Osteoblast (primary cell): ENCODE measurements around the gene PCDHB14. TPM values are rescaled to one million over a fixed set of nuclear protein-coding genes. Genes with fewer than 3 reads are reported as not detected.

Experiments used
- DNase-seq: peaks from one replicate; pipeline ENCODE4 v3.0.0; 2011; ENCODE audit warnings: low spot score, mixed read lengths; ENCODE audit not compliant: insufficient read length; ENCODE audit errors: missing footprints
- H2AFZ ChIP-seq: 2 replicates; pipeline ENCODE4 v1.6.0; 2011; ENCODE audit warnings: mild to moderate bottlenecking, low read length
- H3K27ac ChIP-seq: 2 replicates; pipeline ENCODE4 v1.5.1; 2011; ENCODE audit warnings: mild to moderate bottlenecking, low read depth, low read length, moderate library complexity
- H3K27me3 ChIP-seq: 2 replicates; pipeline ENCODE4 v1.6.0; 2012; ENCODE audit warnings: mild to moderate bottlenecking, control low read depth, inconsistent platforms, low read length, moderate library complexity; ENCODE audit not compliant: insufficient read depth
- H3K36me3 ChIP-seq: 2 replicates; pipeline ENCODE4 v1.5.1; 2011; ENCODE audit warnings: mild to moderate bottlenecking, low read length, control low read depth, moderate library complexity; ENCODE audit not compliant: insufficient read depth
- H3K4me1 ChIP-seq: 2 replicates; pipeline ENCODE4 v1.5.1; 2011; ENCODE audit warnings: mild to moderate bottlenecking, low read length, control low read depth, moderate library complexity; ENCODE audit not compliant: insufficient read depth
- H3K4me2 ChIP-seq: 2 replicates; pipeline ENCODE4 v1.6.0; 2011; ENCODE audit warnings: mild to moderate bottlenecking, low read length; ENCODE audit not compliant: insufficient read depth
- H3K4me3 ChIP-seq: fragments of 200-600 bp; sonication (generic); 3 replicates; pipeline ENCODE4 v1.5.1; 2012; ENCODE audit warnings: mild to moderate bottlenecking, low read length, inconsistent platforms; ENCODE audit not compliant: insufficient read depth
- H3K79me2 ChIP-seq: 2 replicates; pipeline ENCODE4 v1.6.0; 2012; ENCODE audit warnings: mild to moderate bottlenecking, low read length, control low read depth, inconsistent platforms; ENCODE audit not compliant: insufficient read depth
- H3K9me3 ChIP-seq: 2 replicates; pipeline ENCODE4 v1.5.1; 2011; ENCODE audit warnings: low read depth, low read length, control low read depth
- H4K20me1 ChIP-seq: 2 replicates; pipeline ENCODE4 v1.6.0; 2012; ENCODE audit warnings: mild to moderate bottlenecking, low read length, control low read depth; ENCODE audit not compliant: insufficient read depth
- CTCF ChIP-seq: IDR thresholded peaks from 2 replicates; pipeline ENCODE4 v1.5.1; 2011; ENCODE audit warnings: mild to moderate bottlenecking, low read depth, low read length, moderate library complexity; ENCODE audit errors: extremely low read depth
- total RNA-seq: library from RNA; depleted of rRNA; stranded (reverse); fragments of >200 nt; gene quantifications from 2 replicates; pipeline ENCODE4 v1.2.3, GENCODE V29; 2012

PCDHB14 gene
- total RNA-seq, 1 donor = 2.9 TPM

- Histone ChIP-seq H4K20me1 (no peaks in the 10 kb centered on the region), H3K4me2 (no peak overlapping the region), H3K36me3 (no peaks in the 10 kb centered on the region), H3K9me3 (peaks cover 28% of the 10 kb centered on the region), H3K27ac (no peak overlapping the region), H3K4me1 (no peaks in the 10 kb centered on the region), H3K27me3 (no peaks in the 10 kb centered on the region), H3K79me2 (no peaks in the 10 kb centered on the region), H3K4me3 (no peak overlapping the region), H2AFZ (no peak overlapping the region)
- no peak for DNase-seq
- no peak for TF ChIP-seq CTCF
These were observed 35.3 kb downstream of the PCDHB14 start for GRCh38 chr5:141258464-141258863.

GRCh38 chr5:141258948-141259347 is 35.8 kb downstream of the PCDHB14 start:
- no peak overlapping the region for H3K4me2 ChIP-seq
- H4K20me1 ChIP-seq = no peaks in the 10 kb centered on the region
- H3K36me3 ChIP-seq = no peaks in the 10 kb centered on the region
- no peak overlapping the region for H3K4me3 ChIP-seq
- TF ChIP-seq CTCF = no peak
- H3K79me2 ChIP-seq = no peaks in the 10 kb centered on the region
- H3K9me3 ChIP-seq = peaks cover 28% of the 10 kb centered on the region
- H2AFZ ChIP-seq = no peak overlapping the region
- DNase-seq = no peak
- H3K4me1 ChIP-seq = no peaks in the 10 kb centered on the region
- H3K27ac ChIP-seq = no peak overlapping the region
- no peaks in the 10 kb centered on the region for H3K27me3 ChIP-seq

GRCh38 chr5:141260458-141261237 is 37.5 kb downstream of the PCDHB14 start:
- Histone ChIP-seq H3K4me2 (no peak overlapping the region), H4K20me1 (no peaks in the 10 kb centered on the region), H3K9me3 (peaks cover 32% of the 10 kb centered on the region), H3K4me3 (no peak overlapping the region), H3K4me1 (no peaks in the 10 kb centered on the region), H3K27me3 (no peaks in the 10 kb centered on the region), H3K27ac (no peak overlapping the region), H2AFZ (no peak overlapping the region), H3K36me3 (no peaks in the 10 kb centered on the region), H3K79me2 (no peaks in the 10 kb centered on the region)
- TF ChIP-seq CTCF = no peak
- no peak for DNase-seq

GRCh38 chr5:141261238-141261546 is 38.0 kb downstream of the PCDHB14 start:
- TF ChIP-seq CTCF = no peak
- Histone ChIP-seq H2AFZ (no peak overlapping the region), H3K27me3 (no peaks in the 10 kb centered on the region), H3K9me3 (peaks cover 31% of the 10 kb centered on the region), H4K20me1 (no peaks in the 10 kb centered on the region), H3K4me3 (no peak overlapping the region), H3K79me2 (no peaks in the 10 kb centered on the region), H3K4me1 (no peaks in the 10 kb centered on the region), H3K27ac (no peak overlapping the region), H3K36me3 (no peaks in the 10 kb centered on the region), H3K4me2 (no peak overlapping the region)
- DNase-seq = no peak
